Activated CD8-positive, alpha-beta memory T cell treated with anti-CD3 and anti-CD28 coated beads for 48 hours (primary cell): ENCODE measurements around the gene CTTN.

ENCODE experiments used
- DNase-seq, 3 experiments: peaks; one replicate each; pipeline ENCODE4 v3.0.0-alpha.2; 2020; ENCODE audit warnings: low read depth in 2 of 3, low spot score in 2 of 3

Gene CTTN

DNA sequence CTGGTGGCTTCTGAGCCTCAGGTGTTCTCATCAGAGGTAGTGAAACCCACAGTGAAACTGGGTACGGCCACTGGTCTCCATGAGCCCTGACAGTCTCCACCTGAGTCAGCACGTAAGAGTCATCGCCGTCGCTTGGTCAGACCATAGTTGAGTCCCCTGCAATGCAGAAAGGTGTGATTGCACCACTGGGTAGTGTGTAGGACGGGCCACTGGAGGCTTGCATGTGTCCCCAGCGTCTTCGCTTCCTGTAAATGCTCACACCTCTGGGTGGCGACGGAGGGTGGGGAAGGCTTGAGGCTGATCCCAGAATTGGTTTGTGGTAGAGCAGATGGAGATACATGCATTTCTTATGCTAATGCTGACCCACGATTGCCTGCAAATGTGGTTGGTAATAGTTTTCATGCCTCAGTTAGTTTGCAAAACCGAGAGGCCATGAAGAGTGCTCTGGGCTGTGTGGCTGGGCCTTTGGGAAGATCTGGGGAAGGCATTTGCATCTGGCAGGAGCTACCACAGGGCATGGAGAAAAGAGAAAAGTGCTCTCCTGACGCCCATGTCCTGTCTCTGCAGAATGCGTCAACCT, 26.5 kb downstream of the CTTN start:
- DNase-seq = no peak

DNA sequence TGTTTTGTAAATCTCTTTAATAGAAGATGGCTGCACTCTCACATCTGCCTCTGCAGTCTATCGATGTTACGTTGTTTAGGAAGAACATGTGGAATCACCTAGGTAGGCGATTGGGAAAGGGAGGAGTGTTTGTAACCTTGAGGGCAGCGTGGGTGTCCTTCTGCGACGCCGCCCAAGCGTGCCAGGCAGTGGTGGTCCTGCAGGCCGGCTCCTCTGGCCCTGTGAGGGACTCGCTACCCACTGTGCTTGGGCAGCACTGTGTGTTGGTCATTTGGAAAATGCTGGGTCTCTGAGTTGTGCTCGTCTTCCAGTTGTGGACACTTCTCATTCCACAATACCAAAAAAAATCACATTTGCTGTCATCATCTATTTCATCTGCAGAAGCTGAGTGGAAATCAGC, 29.1 kb downstream of the CTTN start:
- DNase-seq = no peak

DNA sequence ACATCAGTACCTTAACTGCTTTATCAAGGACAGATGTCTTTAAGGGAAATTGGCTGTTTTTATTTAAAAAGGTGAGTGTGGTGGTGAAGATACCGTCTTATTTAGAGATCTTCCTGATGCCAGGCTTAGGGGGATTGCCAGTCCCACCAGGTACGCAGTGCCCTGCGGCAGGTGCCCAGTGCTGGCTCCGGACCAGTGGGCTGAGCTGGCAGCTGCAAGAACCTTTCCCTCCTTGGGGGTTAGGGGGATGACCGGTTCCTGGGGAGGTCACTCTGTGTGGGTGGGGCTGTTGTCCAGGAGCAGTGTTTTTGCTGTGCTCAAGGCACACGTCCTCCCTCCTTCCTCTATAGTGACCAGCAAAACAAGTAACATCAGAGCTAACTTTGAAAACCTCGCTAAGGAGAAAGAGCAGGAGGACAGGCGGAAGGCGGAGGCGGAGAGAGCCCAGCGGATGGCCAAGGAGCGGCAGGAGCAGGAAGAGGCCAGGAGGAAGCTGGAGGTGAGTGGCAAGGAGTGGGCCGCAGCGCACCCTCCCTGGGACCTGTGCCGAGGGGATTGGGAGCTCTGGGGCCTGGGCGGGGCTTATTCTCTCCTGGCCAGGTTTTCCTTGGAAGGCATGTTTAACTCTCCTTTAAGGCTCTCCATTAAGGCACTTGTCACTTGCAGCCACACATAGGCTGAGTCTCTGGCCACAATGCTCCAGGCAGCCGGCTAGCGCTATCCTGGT, 30.5 kb downstream of the CTTN start:
- DNase-seq = no peak

DNA sequence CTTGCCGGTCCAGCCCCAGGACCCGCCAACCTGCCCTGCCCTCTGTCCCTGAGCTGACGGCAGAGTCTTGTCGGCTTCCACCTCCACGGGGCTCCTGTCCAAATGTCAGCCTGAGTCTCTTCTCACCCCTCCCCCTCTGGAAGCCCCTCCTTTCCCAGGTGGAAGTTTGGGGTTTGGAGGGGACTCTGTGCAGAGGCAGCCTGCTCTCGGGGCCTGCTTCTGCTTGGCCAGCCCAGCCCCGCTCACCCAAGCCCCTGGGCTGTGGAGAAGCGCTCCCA, 31.0 kb downstream of the CTTN start:
- DNase-seq = no peak

DNA sequence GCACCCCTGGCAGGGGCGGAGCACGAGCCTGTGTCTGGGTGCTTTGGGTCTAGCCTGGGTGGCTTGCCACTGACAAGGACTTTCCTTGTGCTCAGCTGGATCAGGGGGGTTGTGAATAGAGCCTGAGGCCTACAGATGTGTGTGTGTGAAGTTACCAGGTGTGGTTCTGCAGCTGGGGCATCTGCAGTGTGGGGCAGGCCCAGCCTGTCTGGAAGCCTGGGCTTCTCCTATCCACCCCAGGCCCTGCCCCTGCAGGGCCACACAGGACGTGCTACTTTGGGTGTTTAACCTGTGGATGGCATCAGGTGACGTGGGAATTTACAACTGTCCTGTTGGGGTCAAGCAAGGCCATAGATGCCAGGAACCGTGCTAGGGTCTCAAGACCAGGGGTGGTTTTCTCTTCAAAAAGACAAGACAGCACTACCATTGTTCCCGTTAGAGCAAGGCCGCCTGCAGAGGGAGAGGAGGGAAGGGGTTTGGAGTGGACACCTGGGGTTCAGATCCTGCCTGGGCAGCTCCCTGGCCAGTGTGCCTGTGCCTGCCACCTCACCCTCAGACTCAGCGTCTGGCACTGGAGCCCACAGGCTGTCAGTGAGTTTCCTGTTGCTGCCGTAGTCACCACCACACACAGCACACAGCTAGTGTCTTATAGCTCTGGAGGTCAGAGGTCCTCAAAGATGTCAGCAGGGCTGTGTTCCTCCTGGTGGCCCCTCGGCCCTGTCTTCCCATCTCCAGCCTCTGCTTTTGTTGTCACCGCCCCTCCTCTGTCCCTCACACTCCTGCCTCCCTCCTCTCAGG, 31.6 kb downstream of the CTTN start:
- no peak for DNase-seq

DNA sequence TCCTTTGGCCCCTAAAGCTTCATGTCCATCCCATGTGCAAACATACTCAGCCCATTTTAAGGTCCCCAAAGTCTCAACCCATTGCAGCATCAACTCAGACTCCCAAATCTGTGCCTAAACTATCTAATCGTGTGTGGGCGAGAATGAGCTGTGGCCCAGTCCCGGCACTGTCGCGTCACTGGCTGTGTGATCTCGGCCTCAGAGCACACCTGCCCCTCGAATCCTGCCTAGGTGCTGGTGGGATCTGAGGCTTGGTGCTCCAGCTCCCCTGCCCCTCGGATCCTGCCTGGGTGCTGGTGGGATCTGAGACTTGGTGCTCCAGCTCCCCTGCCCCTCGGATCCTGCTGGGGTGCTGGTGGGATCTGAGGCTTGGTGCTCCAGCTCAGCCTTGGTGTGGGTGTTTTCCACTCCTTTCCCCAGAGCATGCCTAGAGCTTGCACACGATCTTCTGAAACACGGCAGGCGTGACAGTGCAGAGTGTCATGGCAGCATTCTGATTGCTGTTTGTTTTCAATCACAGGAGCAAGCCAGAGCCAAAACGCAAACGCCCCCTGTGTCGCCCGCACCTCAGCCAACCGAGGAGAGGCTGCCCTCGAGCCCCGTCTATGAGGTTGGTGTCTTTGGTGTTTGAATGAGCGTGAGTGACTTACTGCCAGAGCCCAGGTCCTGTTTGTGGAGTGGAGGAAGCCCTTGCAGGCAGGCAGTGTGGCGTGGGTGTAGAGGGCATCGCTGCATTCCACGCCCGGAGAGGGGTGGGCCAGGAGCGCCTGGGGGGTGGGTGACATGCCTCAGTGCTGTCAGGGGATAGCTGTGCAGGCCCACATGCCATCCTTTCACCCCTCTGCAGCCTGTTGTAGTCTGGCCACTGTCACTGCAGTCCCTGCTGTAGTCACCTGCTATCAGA, 32.6 kb downstream of the CTTN start:
- no peak for DNase-seq

DNA sequence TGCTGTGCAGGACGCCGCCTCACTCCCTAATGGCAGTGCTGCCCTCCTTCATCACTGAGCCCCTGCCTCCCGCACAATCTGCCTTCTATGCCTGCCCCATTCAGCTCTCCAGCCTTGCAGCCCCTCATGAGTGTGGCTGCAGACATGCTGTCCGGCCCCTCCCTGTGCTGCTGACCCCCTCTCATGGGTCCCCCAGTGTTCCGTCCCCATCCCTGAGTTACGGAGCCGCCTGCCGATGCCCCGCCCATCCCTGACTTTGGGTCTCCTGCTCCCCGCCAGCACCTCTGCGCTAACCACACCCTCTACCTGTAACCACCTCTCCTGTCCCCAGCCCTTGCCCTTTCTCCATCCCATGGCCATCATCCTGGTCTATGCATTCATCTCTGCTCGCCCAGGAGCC, 33.3 kb downstream of the CTTN start:
- DNase-seq = no peak

DNA sequence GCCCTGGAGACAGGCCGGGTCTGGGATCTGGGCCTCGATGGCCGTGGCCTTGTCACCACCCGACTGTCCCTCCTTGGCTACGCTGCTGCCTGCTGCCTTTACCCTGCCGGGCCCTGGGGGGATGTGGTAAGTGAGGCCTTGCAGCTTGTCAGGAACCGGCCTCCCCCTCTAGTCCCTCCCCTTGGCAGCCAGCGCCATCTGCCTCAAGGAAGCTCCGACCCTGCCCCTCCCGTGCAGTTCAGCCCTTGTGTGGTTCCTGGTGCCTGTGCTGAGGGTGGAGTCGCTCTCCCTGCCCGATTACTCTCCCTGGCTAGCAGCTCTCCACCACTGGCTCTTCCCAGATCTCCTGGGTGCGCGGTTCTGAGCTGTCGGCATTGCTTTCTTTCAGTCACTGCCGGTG, 33.7 kb downstream of the CTTN start:
- no peak for DNase-seq

DNA sequence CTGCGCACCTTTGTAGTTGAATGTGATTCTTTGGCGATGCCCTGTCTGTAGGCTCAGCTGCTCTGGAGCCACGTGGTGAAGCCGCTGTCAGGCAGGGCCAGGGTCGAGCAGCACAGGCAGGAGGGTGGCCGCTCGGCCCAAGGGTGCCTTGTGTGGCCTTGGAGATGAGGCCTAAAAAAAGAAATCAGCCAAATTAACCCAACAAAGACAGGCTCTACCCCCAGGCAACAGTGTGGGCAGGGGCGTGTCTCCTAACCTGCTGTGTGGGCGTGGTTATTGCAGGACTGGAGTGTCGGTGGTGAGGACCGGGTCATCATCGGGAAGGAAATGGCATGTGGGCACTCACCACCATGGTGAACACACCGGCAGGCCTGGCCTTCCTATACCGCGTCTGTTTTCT, 34.3 kb downstream of the CTTN start:
- DNase-seq = no peak

DNA sequence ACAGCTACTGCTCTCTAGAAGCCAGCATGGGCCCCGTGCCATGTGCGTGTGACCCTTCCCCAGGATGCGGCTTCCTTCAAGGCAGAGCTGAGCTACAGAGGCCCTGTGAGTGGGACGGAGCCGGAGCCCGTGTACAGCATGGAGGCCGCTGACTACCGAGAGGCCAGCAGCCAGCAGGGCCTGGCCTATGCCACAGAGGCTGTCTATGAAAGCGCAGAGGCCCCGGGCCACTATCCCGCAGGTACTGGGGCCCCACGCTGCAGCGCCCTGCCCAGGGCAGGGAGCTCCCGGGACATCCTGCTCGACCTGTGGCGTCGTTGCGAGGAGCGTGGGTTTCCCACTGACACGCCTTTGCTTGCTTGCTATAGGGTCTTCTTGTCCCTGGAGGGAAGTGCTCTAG, 34.7 kb downstream of the CTTN start:
- no peak for DNase-seq

DNA sequence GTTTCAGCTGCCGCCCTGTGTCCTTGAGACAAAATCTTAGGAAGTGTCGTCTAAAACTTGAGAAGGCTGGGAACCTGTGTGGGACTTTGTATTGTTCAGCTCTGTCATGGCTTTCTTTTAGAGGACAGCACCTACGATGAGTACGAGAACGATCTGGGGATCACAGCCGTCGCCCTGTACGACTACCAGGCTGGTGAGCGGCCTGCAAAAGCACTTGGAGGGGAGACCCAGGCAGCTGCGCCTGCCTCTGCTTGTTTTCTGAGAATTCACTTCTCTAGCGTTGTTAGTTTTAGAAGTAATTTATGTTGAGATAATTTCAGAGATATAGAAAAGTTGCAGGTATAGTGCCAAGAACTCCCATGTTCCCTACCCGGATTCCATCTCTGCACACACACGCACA, 35.2 kb downstream of the CTTN start:
- no peak for DNase-seq

DNA sequence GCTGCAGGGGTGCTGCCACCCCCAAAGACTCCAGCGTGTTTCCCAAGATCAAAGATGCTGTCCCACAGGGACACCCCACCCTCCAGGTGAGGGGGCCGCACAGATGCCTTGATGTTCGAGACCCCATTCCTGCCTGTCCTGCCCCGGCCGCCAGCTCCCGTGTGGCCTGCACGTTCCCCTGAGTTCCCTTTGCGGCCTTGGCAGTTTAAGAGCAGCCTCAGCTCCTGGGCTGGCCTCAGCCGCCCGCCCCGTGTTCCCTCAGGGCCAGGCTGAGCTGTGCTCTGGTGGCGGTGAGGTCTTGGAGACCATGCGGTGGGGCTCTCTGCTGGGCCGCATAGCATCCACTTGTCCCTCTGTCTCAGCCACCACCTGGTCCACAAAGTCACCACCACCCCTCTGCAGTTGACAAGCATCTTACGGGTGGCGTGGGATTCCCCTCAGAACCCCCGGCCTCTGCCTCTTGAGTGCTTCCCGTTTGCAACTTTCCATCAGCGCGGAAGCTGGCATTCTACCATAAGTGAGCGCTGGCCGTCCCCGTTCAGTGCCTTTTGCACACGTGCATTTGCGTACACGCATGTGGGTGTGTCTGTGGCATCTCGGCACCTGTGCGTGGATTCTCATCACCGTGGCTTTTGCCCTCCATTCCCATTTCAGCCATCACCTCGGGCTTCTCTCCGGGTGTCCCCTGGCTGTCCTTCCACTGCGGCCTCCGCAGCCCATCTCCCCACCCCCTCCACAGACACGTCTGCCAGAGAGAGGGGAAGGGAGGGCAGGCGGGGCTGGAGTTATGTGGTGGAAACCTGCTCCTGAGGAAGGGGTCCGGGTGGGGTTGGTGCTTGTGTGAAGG, 35.9 kb downstream of the CTTN start:
- no peak for DNase-seq

DNA sequence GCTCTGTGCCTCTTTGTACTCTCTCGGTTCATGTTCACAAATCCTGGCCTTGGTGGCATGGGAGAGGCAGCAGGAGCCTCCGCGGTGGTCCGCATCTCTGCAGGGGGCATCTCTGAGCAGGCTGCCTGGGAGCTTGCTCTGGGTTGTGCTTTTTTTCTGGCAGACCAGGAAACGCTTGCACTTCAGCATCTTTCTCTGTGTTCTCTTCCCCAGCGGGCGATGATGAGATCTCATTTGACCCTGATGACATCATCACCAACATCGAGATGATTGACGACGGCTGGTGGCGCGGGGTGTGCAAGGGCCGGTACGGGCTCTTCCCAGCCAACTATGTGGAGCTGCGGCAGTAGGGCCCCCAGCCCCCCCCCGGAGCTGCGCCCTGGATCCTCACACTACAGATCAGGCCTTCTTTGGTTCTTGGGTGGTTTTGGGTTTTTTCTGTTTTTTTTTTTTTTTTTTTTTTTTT, 36.5 kb downstream of the CTTN start:
- no peak for DNase-seq

DNA sequence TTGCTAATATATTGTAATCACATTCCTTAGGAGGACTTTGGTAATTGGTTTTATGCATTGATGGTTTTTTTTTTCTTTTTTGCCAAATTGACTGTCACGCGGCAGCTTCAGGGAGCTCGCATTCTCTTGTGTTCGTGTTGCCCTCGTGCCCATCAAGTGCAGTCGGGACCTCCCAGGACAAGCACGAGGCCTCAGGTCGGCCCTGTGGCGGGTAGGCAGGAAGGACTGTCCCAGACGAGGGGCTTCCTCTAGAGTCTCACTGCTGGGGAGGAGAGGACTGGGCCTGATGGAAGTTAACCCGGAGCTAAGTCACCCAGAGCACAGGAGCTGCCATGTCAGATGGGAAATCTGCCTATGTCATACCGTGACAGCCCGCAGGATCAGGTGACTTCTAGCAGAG, 37.0 kb downstream of the CTTN start:
- DNase-seq = no peak

DNA sequence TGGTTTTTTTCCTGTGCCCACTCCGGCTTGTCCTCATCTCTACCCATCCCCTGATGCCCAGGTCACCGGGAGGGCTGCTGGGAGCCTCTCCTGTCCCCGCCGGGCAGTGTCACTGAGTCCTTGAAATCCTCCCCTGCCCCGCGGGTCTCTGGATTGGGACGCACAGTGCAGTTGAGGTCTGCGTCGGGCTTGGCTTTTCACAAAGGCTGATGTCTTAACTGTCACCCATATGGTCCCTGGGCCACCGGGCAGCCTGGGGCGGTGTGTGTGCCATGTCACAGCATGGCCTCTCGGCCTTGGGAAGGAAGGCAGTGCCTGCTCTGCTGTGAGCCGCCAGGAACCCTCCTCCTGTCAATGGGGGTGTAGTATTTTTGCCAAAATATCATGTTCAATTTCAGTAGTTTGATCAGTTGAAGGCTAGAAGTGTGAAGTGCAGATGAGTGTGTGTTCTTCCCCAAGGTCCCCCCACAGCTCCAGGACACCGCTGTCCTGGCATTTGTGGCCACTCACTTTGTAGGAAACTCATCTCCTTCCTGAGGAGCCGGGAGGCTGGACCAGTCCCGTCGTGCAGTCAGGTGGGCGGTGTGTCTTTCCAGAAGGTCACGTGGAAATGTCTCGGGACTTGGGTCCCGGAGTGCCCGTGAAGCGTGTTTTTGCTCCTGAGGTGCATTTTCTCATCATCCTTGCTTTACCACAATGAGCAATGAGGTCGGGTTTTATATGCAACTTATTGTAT, 37.6 kb downstream of the CTTN start:
- no peak for DNase-seq

DNA sequence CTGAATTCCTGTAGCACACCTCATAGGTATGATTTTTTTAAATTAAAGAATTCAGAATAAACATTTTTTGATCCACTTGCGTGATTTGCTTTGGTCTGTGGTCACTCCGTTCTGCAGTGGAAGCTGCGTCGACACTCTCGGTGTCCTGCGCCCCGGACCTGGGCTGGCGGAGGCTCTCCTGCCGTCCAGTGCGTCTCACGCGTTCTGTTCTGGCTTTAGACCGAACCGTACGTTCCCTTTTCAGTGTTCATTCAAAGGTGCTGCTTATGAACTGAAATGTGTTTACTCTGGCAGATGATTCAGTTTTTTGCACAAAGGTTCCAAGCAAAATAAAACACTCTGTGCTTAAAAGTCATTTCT, 38.2 kb downstream of the CTTN start:
- no peak for DNase-seq

DNA sequence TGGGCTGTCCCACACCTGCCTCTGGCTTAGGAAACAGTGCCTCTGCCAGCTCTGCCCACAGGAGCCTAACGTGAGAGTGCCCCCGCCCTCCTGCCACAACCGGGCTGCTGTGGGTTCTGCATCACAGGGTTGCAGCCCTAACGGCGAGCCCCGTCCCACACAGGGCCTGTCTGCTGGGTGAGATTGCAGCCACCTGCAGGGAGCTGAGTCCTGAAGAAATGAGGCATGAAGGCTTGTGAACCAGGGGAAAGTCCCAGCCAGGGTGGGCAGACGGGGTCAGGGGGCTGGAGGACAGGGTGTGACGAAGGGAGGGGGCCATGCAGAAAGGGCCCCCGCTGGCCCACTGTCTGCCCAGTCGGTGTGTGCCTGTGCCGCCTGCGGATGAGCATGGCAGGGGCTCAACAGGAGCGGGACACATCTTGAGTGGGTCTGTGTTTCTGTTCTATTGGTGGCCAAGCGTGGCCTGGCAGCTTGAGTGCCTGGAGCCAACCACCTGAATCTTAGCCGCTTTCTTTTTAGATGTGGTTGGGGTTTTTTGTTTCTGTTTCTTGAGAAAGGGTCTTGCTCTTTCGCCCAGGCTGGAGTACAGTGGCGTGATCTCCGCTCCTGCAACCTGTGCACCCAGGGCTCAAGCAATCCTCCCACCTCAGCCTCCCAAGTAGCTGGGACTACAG, 38.9 kb downstream of the CTTN start:
- DNase-seq = no peak

DNA sequence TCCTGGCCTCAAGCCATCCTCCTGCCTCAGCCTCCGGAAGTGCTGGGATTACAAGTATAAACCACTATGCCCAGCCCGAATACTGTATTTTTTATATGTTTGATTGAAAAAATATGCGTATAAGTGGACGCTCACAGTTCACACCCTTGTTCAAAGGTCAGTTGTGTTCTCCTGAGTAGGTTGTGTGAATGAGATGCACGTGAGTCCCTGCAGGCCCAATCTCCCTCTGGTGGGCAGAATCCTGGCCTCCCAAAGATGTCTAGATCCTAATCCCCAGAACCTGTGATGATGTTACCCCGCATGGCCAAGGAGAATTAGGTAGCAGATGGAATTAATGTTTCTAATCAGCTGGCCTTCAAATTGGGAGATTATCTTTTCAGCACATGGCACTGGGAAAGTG, 41.9 kb downstream of the CTTN start:
- no peak for DNase-seq

DNA sequence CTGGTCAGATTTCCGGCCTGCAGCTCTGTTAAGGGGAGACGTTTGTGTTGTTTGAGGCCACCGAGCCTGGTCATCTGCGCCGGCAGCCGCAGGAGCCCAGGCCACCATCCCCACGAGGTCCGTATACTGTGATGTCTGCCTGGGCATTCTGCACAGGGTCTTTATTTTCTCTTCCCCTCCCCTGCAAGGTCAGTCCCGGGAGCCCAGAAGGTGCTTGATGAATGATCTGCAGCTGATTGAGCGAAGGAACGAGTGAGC, 45.4 kb downstream of the CTTN start:
- DNase-seq = no peak

DNA sequence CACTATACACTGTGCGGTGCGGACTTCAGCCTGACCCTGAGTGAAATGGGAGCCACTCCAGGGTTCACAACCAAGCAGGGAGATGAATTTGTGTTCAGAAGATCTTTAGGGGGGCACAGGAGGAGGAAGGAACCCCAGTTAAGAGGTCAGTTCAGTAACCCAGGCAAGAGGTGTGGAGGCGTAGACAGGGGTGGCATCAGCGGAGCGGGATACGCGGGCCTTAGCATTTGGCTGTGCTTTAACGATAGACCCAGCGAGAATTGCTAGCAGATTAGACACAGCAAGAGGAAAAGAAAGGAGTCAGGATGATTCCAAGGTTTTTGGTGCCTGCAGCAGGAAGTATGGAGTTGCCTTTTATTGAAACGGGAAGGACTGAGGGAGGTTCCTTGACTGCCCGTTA, 46.8 kb downstream of the CTTN start:
- DNase-seq = no peak
